HL-60/S4 treated with phorbol 12-myristate 13-acetate at 8.2 ng/mL for 4 days and 3 days (cell line): Measurements from ENCODE around the gene DDA1.

ENCODE experiments used
- in situ Hi-C: fragments of 300-500 bp; cut with MboI; formaldehyde crosslinking; loops from 2 replicates; pipeline ENCODE4 v1.15.0; 2022; ENCODE audit warnings: low sequenced_read_pairs

Gene DDA1

DNA sequence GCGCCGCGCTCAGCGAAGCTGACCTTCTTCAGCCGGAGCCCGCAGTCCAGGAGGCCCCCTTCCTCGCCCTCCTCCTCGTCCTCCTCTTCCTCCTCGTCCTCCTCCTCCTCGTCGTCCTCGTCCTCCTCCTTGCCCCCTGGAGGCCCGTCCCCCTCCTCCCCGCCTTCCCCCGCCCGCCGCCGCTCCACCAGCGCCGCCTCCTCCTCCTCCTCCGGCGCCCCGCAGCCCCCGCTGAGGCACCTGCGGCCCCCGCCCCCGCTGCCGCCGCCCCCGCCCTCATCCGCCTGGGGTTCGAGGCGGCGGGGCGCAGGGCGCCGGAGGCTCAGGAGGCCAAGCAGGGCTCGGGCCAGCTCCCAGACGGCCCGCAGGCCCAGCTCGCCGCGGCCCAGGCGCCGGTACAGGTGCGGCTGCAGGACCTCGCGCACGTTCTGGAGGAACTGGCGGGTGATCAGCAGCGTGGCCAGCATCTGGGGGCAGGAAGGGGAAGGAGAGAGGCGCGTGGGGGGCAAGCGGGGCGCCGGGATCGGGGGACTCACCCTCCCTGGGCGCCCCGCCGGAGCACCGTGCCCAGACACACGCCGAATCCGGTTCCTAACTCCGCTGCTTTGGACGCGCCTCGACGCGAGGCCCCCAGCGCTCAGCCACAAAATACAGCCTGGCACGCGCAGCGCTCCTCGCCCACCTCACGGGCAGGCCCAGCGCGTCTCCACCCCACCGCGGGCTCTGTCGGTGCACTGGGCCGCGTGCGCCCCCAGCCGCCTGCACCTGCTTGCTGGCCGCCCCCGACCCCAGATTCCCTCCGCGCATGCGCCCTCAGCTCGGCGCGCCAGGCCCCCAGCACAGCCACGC is 19.4 kb downstream of the DDA1 start:
- in situ Hi-C loops = no loop called here

DNA sequence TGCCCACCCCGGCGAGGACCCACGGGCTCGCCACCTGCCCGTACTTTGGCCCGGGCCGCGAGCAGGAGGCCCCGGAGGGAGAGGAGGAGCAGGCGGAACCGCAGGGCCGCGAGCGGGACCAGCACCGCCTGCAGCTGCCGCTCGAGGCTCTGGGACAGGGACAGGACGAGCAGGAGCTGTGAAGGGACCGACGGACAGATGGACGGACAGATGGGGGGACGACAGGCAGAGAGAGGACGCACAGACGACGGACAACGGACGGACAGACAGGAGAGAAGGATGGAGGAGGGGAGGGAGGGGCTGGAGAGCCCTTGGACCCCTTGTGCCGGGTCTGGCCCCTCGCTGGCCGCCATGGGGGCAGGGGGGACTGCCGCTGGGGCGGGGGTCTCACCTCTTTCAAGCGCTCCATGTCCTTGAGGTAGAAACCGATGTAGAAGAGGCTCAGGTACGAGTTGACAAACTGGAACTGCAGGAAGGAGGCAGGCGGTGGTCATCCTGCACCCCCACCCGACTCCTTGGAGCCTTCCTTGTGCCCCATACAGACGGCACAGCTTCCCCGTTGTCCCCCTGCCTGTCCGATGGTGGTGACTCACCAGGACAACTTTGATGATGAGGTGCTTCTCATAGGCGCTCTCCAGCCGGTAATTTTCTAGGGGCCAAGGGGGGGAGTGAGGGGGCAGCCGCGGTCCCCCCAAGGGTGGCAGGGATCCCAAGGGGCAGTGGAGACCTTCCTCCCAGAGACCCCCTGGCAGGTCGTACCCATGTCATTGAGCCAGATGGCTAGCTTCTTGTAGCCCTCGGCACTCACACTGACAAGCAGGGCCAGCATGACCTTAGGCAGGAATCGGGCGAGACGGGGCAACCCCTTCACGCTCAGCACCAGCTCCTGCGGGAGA is 20.3 kb downstream of the DDA1 start:
- in situ Hi-C loops = no loop called here

- in situ Hi-C loops = no loop called here
Observed at GRCh38 chr19:17330262-17331044, 21.1 kb downstream of the DDA1 start.

DNA sequence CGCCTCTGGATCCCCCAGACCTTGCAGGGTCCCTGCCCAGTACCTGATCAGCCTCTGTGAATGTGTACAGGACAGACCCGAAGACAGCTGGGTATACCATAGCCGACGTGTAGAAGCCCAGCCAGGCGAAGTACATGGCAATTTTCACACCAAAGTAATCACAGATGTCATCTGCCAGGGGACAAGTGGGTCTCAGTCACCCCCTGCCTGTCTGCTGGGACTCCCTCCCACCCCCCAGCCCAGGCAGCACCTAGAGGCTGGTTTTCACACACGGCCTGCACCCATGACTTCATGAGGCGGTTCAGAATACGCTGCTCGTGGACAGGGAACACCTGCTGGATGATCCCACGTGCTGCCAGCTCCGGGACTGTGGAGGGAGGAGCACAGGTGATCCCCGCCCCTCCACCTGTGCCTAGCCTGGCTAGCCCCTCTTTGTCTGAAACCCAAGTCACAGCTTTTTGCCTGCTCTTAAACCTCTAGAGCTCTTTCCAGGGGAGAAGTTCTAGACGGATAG is 21.7 kb downstream of the DDA1 start:
- in situ Hi-C loops = no loop called here

- in situ Hi-C loops = no loop called here
Observed at GRCh38 chr19:17332360-17332676, 23.0 kb downstream of the DDA1 start.

- in situ Hi-C loops = no loop called here
Observed at GRCh38 chr19:17332677-17333581, 23.6 kb downstream of the DDA1 start.

DNA sequence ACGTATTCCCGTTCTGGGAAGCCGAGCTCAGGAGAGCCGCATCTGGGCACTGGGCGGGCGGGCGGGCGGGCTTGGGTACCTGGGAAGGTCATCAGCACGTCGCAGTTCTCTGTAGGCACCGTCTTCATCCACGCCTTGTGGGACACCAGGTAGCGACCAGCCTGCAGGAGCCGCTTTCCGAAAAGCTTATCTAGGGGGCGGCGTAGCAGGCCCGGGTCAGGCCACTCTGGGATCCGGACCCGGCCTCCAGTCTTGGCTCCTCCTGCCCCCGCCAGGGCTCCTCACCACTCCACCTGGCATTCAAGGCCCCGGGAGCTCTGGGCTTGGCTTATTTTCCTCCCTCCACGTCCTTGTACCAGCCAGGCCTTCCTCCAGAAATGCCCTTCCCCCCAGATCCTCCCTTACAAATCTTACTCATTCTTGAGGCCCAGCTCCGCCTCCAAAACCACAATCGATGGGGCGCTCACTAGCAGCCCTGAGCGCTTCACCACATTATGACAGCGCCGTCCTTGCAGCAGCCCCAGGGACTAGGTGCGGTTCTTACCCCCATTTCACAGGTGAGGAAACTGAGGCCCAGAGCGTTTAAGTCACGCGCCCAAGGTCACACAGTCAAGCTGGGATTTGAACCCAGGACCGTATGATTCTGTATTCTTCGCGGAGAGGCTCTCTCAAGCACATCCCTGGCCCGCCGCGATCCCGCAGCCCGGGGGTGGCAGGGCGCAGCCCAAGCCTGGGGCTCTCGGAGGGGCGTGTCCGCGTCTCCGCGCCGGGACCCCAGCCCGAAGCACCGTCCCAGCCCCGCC is 24.4 kb downstream of the DDA1 start:
- in situ Hi-C loops = no loop called here

GRCh38 chr19:17334414-17335409 is 25.3 kb downstream of the DDA1 start, which contains the start of gene ANO8:
Gene ANO8 (minus strand): TSS chr19:17334855. CDS start chr19:17334670, 185 bp downstream.
- in situ Hi-C loops = no loop called here

GRCh38 chr19:17335575-17335974 is 26.2 kb downstream of the DDA1 start:
- in situ Hi-C loops = no loop called here

GRCh38 chr19:17336872-17337674 is 27.7 kb downstream of the DDA1 start, which contains the start of gene GTPBP3:
Gene GTPBP3 (plus strand): TSS chr19:17337553. CDS start chr19:17337612, 59 bp downstream.
- in situ Hi-C loops = no loop called here

- in situ Hi-C loops = no loop called here
Observed at GRCh38 chr19:17337675-17338432, 28.5 kb downstream of the DDA1 start.

GRCh38 chr19:17338433-17339078 is 29.2 kb downstream of the DDA1 start:
- in situ Hi-C loops = no loop called here

DNA sequence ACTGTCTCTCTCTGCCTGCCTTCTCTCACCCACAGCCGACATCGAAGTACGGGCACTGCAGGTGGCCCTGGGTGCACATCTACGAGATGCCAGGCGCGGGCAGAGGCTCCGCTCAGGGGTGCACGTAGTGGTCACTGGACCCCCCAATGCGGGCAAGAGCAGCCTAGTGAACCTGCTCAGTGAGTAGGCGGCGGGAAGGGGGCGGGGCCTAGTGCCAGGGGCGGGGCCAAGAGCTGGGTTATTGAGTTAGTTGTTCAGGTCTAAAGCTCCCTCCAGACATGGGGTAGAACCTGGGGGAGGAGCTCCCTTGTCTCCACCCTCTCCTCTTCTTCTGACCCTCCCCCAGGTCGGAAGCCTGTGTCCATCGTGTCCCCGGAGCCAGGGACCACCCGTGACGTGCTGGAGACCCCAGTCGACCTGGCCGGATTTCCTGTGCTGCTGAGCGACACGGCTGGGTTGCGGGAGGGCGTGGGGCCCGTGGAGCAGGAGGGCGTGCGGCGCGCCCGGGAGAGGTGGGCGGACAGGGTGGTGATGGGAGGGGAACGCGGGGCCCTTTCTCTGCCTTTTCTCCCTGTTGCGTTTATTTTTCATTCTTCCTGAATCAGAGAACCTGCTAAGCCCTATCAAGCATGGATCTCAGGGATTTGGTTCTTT is 29.9 kb downstream of the DDA1 start:
- in situ Hi-C loops = no loop called here

- in situ Hi-C loops = no loop called here
Observed at GRCh38 chr19:17340302-17340870, 31.0 kb downstream of the DDA1 start.

- in situ Hi-C loops = no loop called here
Observed at GRCh38 chr19:17340871-17341357, 31.6 kb downstream of the DDA1 start.
